ENCODE results near the gene MMP11. TPM values are rescaled to one million over a fixed set of nuclear protein-coding genes. Genes with fewer than 3 reads are reported as not detected.
"Not testable (repeated sequence)": the region's sequence is repeated elsewhere in the genome, so short reads cannot be mapped to it uniquely, and the experiment has no call there.

MMP11 gene
- total RNA-seq (3.9 TPM), polyA plus RNA-seq (3.8 TPM)
- long read RNA-seq, donor 1, result 0 reads
- long read RNA-seq, donor 2, partial matches to known transcripts, result 0 of 3 reads
- long read RNA-seq, donor 2, other reads (novel, unspliced or antisense), result 0 of 3 reads
- long read RNA-seq, donor 3, partial matches to known transcripts, result 19 of 22 reads
- long read RNA-seq, donor 3, other reads (novel, unspliced or antisense), result 0 of 22 reads
- long read RNA-seq, donor 4, result 0 reads
- long read RNA-seq, donor 5, transcript MMP11-201 (8 exons, 2,291 nt), result major isoform, 6 of 29 reads
- long read RNA-seq, donor 5, partial matches to known transcripts, result 0 of 29 reads
- long read RNA-seq, donor 5, other reads (novel, unspliced or antisense), result 23 of 29 reads
- long read RNA-seq, donor 6, result 0 reads
- long read RNA-seq, donor 7, result 0 reads
- long read RNA-seq, donor 8, partial matches to known transcripts, result 0 of 1 reads
- long read RNA-seq, donor 8, other reads (novel, unspliced or antisense), result 0 of 1 reads
- long read RNA-seq, donor 9, result 0 reads
- long read RNA-seq, donor 10, partial matches to known transcripts, result 0 of 1 reads
- long read RNA-seq, donor 10, other reads (novel, unspliced or antisense), result 0 of 1 reads

GRCh38 chr22:23772649-23773473 is at the start of gene MMP11:
Gene MMP11, plus strand, starts transcription at chr22:23772849. Its CDS starts 22 bp downstream, at chr22:23772871.
- Histone ChIP-seq H3K27me3 (ENCODE audit: control insufficient read depth in 2 of 2, insufficient read depth in 1 of 2, low read length in 1 of 2) (peaks cover 0 to 11% of the 10 kb centered on the region in 2 donors), H3K4me3 (ENCODE audit: low read length in 2 of 2) (peak within 1 kb of the TSS; percentile 44 to 73), H3K9me3 (ENCODE audit: control insufficient read depth in 2 of 2, insufficient read depth in 1 of 2, low read length in 1 of 2) (peaks cover 0 to 5% of the 10 kb centered on the region in 2 donors), H3K27ac (ENCODE audit: low read depth in 1 of 2, low read length in 1 of 2) (peak within 1 kb of the TSS; percentile 18 to 25), H3K36me3 (ENCODE audit: control insufficient read depth in 2 of 2, insufficient read depth in 2 of 2, low read length in 1 of 2) (no peaks in the 10 kb centered on the region), H3K4me1 (ENCODE audit: control insufficient read depth in 2 of 2, insufficient read depth in 2 of 2, low read length in 2 of 2) (peaks cover 18 to 72% of the 10 kb centered on the region in 2 donors)
- peak in 2 of 9 donors; percentile 57 to 73 for DNase-seq (ENCODE audit: low read depth in 6 of 9, low spot score in 9 of 9)
- 5% methylated on average over 79 of the region's 79 CpGs for WGBS

GRCh38 chr22:23728108-23728507 is 44.5 kb upstream of the MMP11 start:
- not testable (repeated sequence) for H3K9me3 ChIP-seq (ENCODE audit: control insufficient read depth in 2 of 2, insufficient read depth in 1 of 2, low read length in 1 of 2); H3K27ac ChIP-seq (ENCODE audit: low read depth in 1 of 2, low read length in 1 of 2); H3K4me1 ChIP-seq (ENCODE audit: control insufficient read depth in 2 of 2, insufficient read depth in 2 of 2, low read length in 2 of 2); H3K36me3 ChIP-seq (ENCODE audit: control insufficient read depth in 2 of 2, insufficient read depth in 2 of 2, low read length in 1 of 2); H3K4me3 ChIP-seq (ENCODE audit: low read length in 2 of 2); DNase-seq (ENCODE audit: low read depth in 6 of 9, low spot score in 9 of 9); H3K27me3 ChIP-seq (ENCODE audit: control insufficient read depth in 2 of 2, insufficient read depth in 1 of 2, low read length in 1 of 2)
- 95% methylated on average over 4 of the region's 4 CpGs for WGBS

- no peak for DNase-seq (ENCODE audit: low read depth in 6 of 9, low spot score in 9 of 9)
- Histone ChIP-seq H3K9me3 (ENCODE audit: control insufficient read depth in 2 of 2, insufficient read depth in 1 of 2, low read length in 1 of 2) (no peaks in the 10 kb centered on the region), H3K36me3 (ENCODE audit: control insufficient read depth in 2 of 2, insufficient read depth in 2 of 2, low read length in 1 of 2) (peaks cover 1 to 4% of the 10 kb centered on the region in 2 donors), H3K27me3 (ENCODE audit: control insufficient read depth in 2 of 2, insufficient read depth in 1 of 2, low read length in 1 of 2) (no peaks in the 10 kb centered on the region), H3K27ac (ENCODE audit: low read depth in 1 of 2, low read length in 1 of 2) (no peak overlapping the region), H3K4me3 (ENCODE audit: low read length in 2 of 2) (no peak overlapping the region), H3K4me1 (ENCODE audit: control insufficient read depth in 2 of 2, insufficient read depth in 2 of 2, low read length in 2 of 2) (peaks cover 0 to 6% of the 10 kb centered on the region in 2 donors)
Observed at GRCh38 chr22:23737696-23738095, 35.0 kb upstream of the MMP11 start.

GRCh38 chr22:23742505-23743264 is 30.0 kb upstream of the MMP11 start:
- Histone ChIP-seq H3K4me1 (ENCODE audit: control insufficient read depth in 2 of 2, insufficient read depth in 2 of 2, low read length in 2 of 2) (no peaks in the 10 kb centered on the region), H3K4me3 (ENCODE audit: low read length in 2 of 2) (no peak overlapping the region), H3K27ac (ENCODE audit: low read depth in 1 of 2, low read length in 1 of 2) (peak overlapping the region; percentile 11 to 26), H3K27me3 (ENCODE audit: control insufficient read depth in 2 of 2, insufficient read depth in 1 of 2, low read length in 1 of 2) (no peaks in the 10 kb centered on the region), H3K9me3 (ENCODE audit: control insufficient read depth in 2 of 2, insufficient read depth in 1 of 2, low read length in 1 of 2) (no peaks in the 10 kb centered on the region), H3K36me3 (ENCODE audit: control insufficient read depth in 2 of 2, insufficient read depth in 2 of 2, low read length in 1 of 2) (peaks cover 20 to 22% of the 10 kb centered on the region in 2 donors)
- DNase-seq (ENCODE audit: low read depth in 6 of 9, low spot score in 9 of 9), result no peak
- 88% methylated on average over 7 of the region's 7 CpGs for WGBS

GRCh38 chr22:23743303-23743705 is 29.3 kb upstream of the MMP11 start:
- Histone ChIP-seq H3K4me1 (ENCODE audit: control insufficient read depth in 2 of 2, insufficient read depth in 2 of 2, low read length in 2 of 2) (no peaks in the 10 kb centered on the region), H3K36me3 (ENCODE audit: control insufficient read depth in 2 of 2, insufficient read depth in 2 of 2, low read length in 1 of 2) (peaks cover 20 to 22% of the 10 kb centered on the region in 2 donors), H3K9me3 (ENCODE audit: control insufficient read depth in 2 of 2, insufficient read depth in 1 of 2, low read length in 1 of 2) (no peaks in the 10 kb centered on the region), H3K27me3 (ENCODE audit: control insufficient read depth in 2 of 2, insufficient read depth in 1 of 2, low read length in 1 of 2) (no peaks in the 10 kb centered on the region), H3K27ac (ENCODE audit: low read depth in 1 of 2, low read length in 1 of 2) (peak overlapping the region in 1 of 2 donors; percentile 11), H3K4me3 (ENCODE audit: low read length in 2 of 2) (no peak overlapping the region)
- 74% methylated on average over 2 of the region's 2 CpGs for WGBS
- no peak for DNase-seq (ENCODE audit: low read depth in 6 of 9, low spot score in 9 of 9)

- WGBS, result 97% methylated on average over 13 of the region's 13 CpGs
- Histone ChIP-seq H3K4me3 (ENCODE audit: low read length in 2 of 2) (no peak overlapping the region), H3K27me3 (ENCODE audit: control insufficient read depth in 2 of 2, insufficient read depth in 1 of 2, low read length in 1 of 2) (no peaks in the 10 kb centered on the region), H3K27ac (ENCODE audit: low read depth in 1 of 2, low read length in 1 of 2) (no peak overlapping the region), H3K4me1 (ENCODE audit: control insufficient read depth in 2 of 2, insufficient read depth in 2 of 2, low read length in 2 of 2) (no peaks in the 10 kb centered on the region), H3K36me3 (ENCODE audit: control insufficient read depth in 2 of 2, insufficient read depth in 2 of 2, low read length in 1 of 2) (peaks cover 20 to 22% of the 10 kb centered on the region in 2 donors), H3K9me3 (ENCODE audit: control insufficient read depth in 2 of 2, insufficient read depth in 1 of 2, low read length in 1 of 2) (no peaks in the 10 kb centered on the region)
- no peak for DNase-seq (ENCODE audit: low read depth in 6 of 9, low spot score in 9 of 9)
Observed at GRCh38 chr22:23744001-23744400, 28.6 kb upstream of the MMP11 start.

GRCh38 chr22:23744485-23744884 is 28.2 kb upstream of the MMP11 start:
- Histone ChIP-seq H3K4me3 (ENCODE audit: low read length in 2 of 2) (no peak overlapping the region), H3K27ac (ENCODE audit: low read depth in 1 of 2, low read length in 1 of 2) (no peak overlapping the region), H3K27me3 (ENCODE audit: control insufficient read depth in 2 of 2, insufficient read depth in 1 of 2, low read length in 1 of 2) (no peaks in the 10 kb centered on the region), H3K4me1 (ENCODE audit: control insufficient read depth in 2 of 2, insufficient read depth in 2 of 2, low read length in 2 of 2) (no peaks in the 10 kb centered on the region), H3K36me3 (ENCODE audit: control insufficient read depth in 2 of 2, insufficient read depth in 2 of 2, low read length in 1 of 2) (peaks cover 20 to 22% of the 10 kb centered on the region in 2 donors), H3K9me3 (ENCODE audit: control insufficient read depth in 2 of 2, insufficient read depth in 1 of 2, low read length in 1 of 2) (no peaks in the 10 kb centered on the region)
- DNase-seq (ENCODE audit: low read depth in 6 of 9, low spot score in 9 of 9), result no peak
- 97% methylated on average over 14 of the region's 14 CpGs for WGBS

- 94% methylated on average over 6 of the region's 6 CpGs for WGBS
- Histone ChIP-seq H3K27ac (ENCODE audit: low read depth in 1 of 2, low read length in 1 of 2) (no peak overlapping the region), H3K27me3 (ENCODE audit: control insufficient read depth in 2 of 2, insufficient read depth in 1 of 2, low read length in 1 of 2) (no peaks in the 10 kb centered on the region), H3K4me1 (ENCODE audit: control insufficient read depth in 2 of 2, insufficient read depth in 2 of 2, low read length in 2 of 2) (peaks cover 5 to 10% of the 10 kb centered on the region in 2 donors), H3K4me3 (ENCODE audit: low read length in 2 of 2) (no peak overlapping the region), H3K9me3 (ENCODE audit: control insufficient read depth in 2 of 2, insufficient read depth in 1 of 2, low read length in 1 of 2) (no peaks in the 10 kb centered on the region), H3K36me3 (ENCODE audit: control insufficient read depth in 2 of 2, insufficient read depth in 2 of 2, low read length in 1 of 2) (peaks cover 20 to 22% of the 10 kb centered on the region in 2 donors)
- DNase-seq (ENCODE audit: low read depth in 6 of 9, low spot score in 9 of 9), result no peak
Observed at GRCh38 chr22:23745791-23746190, 26.9 kb upstream of the MMP11 start.

All from thymus (tissue), 14 donors.